HG03196 (cell line): ENCODE data around the gene TYRP1.

ENCODE experiments used
- ATAC-seq: cut with Tn5 transposase; IDR thresholded peaks from one replicate; pipeline ENCODE4 v1.9.1; 2021; ENCODE audit not compliant: unreplicated experiment

TYRP1 gene

DNA sequence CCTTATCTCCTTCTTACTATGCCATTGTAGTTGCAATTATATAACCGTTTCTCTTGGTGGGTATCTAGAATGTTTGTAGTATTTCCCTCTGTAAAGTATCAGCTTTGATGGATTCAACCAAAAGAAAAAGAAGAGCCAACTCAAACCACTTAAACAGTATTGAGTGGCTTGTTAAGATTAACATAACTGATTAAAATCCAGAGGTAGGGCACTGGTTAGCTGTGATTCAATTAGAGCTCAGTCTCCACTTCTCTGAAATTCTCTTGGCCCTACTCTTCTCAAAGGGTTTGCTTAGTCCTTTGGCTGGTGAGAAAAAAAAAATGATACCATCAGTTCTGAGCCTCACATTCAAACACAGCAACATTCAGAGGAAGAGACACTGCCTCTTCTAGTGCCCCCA, 37.0 kb downstream of the TYRP1 start:
- no peak for ATAC-seq

DNA sequence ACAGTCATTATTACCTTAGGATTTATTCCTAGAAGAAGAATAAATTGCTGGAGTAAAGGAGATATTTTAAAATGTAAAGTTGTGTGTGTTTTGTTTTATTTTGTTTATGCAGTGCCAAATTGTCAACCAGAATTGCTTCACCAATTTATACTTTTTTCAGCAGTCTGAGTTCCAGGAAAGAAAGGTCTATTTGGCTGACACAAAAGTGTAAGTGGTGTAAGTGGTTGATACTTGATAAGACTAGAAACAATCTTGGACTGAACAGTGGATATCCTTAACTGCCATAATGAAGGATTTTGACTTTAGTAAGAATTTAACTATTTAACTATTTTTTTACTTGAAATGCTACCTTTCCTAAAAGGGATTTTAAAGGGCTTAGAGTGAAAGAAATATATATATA, 37.7 kb downstream of the TYRP1 start:
- no peak for ATAC-seq

DNA sequence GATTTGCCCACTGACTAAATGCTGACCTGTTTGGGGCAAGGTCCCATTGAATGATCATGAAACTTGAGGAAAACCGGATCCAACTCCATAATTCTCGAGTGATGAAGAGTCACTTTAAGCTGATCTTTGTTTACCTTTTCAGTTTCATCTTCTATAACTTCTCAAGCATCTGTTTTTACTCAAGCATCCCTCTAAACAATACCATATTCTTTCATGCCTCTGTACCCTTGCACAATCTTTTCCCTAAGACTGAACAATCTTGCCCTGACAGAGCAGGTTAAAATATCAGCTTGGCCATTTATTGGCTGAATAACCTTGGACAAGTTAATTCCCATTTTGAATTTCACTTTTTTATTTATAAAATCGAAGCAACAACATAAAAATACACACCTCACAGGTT, 39.8 kb downstream of the TYRP1 start:
- ATAC-seq, result no peak

DNA sequence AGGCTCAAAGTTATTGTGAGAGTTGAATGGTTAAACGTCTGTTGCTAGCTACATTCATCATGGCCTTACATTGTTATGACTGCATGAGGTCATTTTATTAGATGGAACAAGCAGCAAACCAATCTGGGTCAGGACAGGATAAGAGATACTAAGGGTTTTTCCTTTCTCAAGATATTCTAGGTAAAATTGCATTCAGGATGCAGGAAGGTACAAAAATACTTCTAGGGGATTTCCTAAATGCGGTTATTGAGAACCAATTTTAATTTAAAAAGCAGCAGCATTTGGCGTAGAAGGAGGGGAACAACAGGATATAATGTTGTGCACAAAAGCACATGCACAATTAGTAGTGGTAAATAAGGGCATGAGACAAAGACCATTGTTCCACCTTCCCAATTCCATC, 42.5 kb downstream of the TYRP1 start:
- no peak for ATAC-seq

DNA sequence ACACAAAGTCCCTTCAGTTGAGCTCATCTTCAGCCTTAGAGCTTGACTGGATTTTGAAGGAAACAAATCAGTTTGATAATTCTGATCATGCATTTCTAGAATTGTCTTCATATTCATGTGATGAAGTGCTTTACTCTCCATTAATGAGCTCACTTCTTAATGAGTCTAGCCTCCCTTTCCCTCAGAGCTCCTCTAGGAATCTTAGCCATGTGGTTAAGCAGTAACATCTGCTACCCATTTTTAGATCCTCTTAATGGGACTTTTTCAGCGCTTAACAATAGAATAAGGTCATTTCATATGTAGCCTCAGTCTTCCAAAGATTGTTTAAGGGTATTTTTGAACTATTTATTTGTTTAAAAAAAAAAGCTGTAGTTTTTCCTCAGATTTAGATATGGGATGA, 44.7 kb downstream of the TYRP1 start:
- ATAC-seq, result no peak

GRCh38 chr9:12739014-12739652, 45.9 kb downstream of the TYRP1 start:
- no peak for ATAC-seq

DNA sequence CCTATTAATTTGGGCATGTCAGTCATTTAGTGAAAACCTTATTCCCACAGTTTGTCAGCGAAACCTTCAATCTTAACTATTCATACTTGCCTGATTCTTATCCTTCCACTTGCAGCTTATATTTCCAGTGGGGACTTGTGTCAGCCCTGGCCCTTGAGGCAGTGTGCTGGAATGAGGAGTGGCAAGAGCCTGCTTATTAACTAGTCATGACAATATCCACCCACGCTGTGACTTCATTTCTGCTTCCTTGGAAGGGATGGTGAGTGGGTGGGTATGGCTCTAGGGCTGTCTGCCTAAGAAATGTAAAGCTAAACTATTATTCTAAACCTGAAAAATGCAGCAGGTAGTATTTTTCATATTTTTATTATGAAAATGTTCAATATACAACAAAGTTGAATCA, 47.7 kb downstream of the TYRP1 start:
- ATAC-seq, result no peak

GRCh38 chr9:12748016-12748415, 54.8 kb downstream of the TYRP1 start:
- no peak for ATAC-seq

GRCh38 chr9:12748954-12749353, 55.8 kb downstream of the TYRP1 start:
- ATAC-seq, result no peak

- no peak for ATAC-seq
These were observed 60.7 kb downstream of the TYRP1 start for GRCh38 chr9:12753931-12754330.

DNA sequence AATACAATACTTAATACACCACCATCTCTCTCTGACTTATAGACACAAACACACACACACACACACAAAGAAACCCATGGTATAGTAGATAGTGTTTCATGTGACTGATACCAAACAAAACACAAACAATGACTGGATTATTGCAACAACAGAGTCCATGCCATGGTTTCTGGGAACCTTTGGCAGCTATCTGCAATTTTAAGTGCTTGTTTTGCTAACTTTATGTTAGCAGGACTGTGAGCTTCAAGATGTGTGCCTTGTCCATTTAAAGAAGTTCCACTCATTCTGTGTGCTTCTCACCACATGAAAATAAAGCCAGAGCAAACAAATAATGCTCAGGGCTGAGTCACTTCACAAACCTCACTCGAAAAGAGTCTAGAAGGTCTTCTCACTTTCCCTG, 66.6 kb downstream of the TYRP1 start:
- no peak for ATAC-seq
